Testis (tissue), 2 donors: Measurements from ENCODE around the gene MRPL41.

ENCODE experiments used
- POLR2A ChIP-seq: fragments of 450-650 bp; IDR thresholded peaks from one replicate; pipeline ENCODE4 v1.6.1; 2017; ENCODE audit warnings: antibody characterized with exemption, mild to moderate bottlenecking, moderate library complexity
- TF ChIP-seq, protein P1 (sequence below), 3 experiments: fragments of 450-650 bp in 2 of 3; fragments of 200-600 bp in 1 of 3; sonication (generic) in 1 of 3; IDR thresholded peaks; one replicate each; pipeline ENCODE4 v1.5.1; 2016 to 2019; ENCODE audit warnings: antibody characterized with exemption in 3 of 3, mild to moderate bottlenecking in 2 of 3, moderate library complexity in 1 of 3

DNA sequence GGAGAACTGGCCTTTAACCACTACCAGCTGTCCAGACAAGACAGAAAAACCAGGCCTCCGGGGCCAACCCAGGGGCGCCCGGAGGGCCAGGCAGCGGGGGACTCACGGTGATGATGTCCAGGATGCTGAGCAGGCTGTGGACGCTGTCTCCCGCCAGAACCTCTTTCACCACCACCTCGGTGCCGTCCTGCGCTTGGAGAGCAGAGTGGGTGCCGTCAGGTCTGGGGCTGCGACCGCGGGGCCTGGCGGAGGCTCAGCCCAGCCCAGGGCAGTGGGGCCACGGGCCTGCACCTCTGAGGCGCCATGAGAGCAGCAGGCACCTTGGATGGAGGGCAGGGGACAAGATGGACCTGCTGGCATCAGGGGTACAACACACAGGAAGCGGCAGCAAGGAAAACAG, 11.1 kb upstream of the MRPL41 start:
- TF ChIP-seq, protein P1, sequence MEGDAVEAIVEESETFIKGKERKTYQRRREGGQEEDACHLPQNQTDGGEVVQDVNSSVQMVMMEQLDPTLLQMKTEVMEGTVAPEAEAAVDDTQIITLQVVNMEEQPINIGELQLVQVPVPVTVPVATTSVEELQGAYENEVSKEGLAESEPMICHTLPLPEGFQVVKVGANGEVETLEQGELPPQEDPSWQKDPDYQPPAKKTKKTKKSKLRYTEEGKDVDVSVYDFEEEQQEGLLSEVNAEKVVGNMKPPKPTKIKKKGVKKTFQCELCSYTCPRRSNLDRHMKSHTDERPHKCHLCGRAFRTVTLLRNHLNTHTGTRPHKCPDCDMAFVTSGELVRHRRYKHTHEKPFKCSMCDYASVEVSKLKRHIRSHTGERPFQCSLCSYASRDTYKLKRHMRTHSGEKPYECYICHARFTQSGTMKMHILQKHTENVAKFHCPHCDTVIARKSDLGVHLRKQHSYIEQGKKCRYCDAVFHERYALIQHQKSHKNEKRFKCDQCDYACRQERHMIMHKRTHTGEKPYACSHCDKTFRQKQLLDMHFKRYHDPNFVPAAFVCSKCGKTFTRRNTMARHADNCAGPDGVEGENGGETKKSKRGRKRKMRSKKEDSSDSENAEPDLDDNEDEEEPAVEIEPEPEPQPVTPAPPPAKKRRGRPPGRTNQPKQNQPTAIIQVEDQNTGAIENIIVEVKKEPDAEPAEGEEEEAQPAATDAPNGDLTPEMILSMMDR (IDR thresholded peaks at IDR 0.05), result no peak
- TF ChIP-seq POLR2A, result no peak
